ENCODE data around the gene CNTN5.

CNTN5 gene

GRCh38 chr11:100356035-100356434 lies 1335.3 kb downstream of the CNTN5 start:
- no peak for DNase-seq

GRCh38 chr11:100359281-100359680 lies 1338.5 kb downstream of the CNTN5 start:
- DNase-seq: no peak

GRCh38 chr11:100367892-100368291 lies 1347.1 kb downstream of the CNTN5 start:
- DNase-seq: no peak

GRCh38 chr11:100383357-100383865 lies 1362.7 kb downstream of the CNTN5 start:
- no peak for DNase-seq

GRCh38 chr11:100396266-100396665 lies 1375.5 kb downstream of the CNTN5 start:
- DNase-seq: no peak

- no peak for DNase-seq
Observed at GRCh38 chr11:100397401-100397800, 1376.7 kb downstream of the CNTN5 start.

GRCh38 chr11:100403816-100404215 lies 1383.1 kb downstream of the CNTN5 start:
- no peak for DNase-seq

GRCh38 chr11:100404907-100405306 lies 1384.2 kb downstream of the CNTN5 start:
- DNase-seq: no peak

Data from CD4-positive, alpha-beta T cell treated with Interleukin-4 for 1 hour (primary cell).